ENCODE results near the gene XCR1. TPM values are rescaled to one million over a fixed set of nuclear protein-coding genes. Genes with fewer than 3 reads are reported as not detected.

Gene XCR1
- total RNA-seq, result not detected in 2 replicates

GRCh38 chr3:46027021-46027705, at the start of gene XCR1:
XCR1 (minus strand) TSS chr3:46027483; CDS start chr3:46021947, 5,536 bp downstream.
- no peaks in the 10 kb centered on the region for H4K20me1 ChIP-seq (ENCODE audit: insufficient read depth, low read length)
- H3K4me1 ChIP-seq (ENCODE audit: insufficient read depth, low read length), result no peaks in the 10 kb centered on the region
- no peaks in the 10 kb centered on the region for H3K36me3 ChIP-seq (ENCODE audit: insufficient read depth, low read length)
- TF ChIP-seq CTCF (IDR thresholded peaks at IDR 0.05; ENCODE audit: extremely low read depth, low read depth, low read length), result no peak
- H3K79me2 ChIP-seq (ENCODE audit: insufficient read depth, low read length), result no peaks in the 10 kb centered on the region
- H3K4me2 ChIP-seq (ENCODE audit: insufficient read depth, low read length), result no peak within 1 kb of the TSS
- no peaks in the 10 kb centered on the region for H3K27me3 ChIP-seq (ENCODE audit: insufficient read depth, low read length)
- no peaks in the 10 kb centered on the region for H3K9me3 ChIP-seq (ENCODE audit: low read depth, low read length)
- no peak for DNase-seq (ENCODE audit: insufficient read length, low spot score, missing footprints)
- H3K4me3 ChIP-seq (ENCODE audit: insufficient read depth, low read length), result no peak within 1 kb of the TSS
- H3K27ac ChIP-seq (ENCODE audit: low read depth, low read length), result no peak within 1 kb of the TSS
- H2AFZ ChIP-seq (ENCODE audit: low read length), result no peak within 1 kb of the TSS

GRCh38 chr3:46076606-46077005, 49.3 kb upstream of the XCR1 start:
- TF ChIP-seq CTCF (IDR thresholded peaks at IDR 0.05; ENCODE audit: extremely low read depth, low read depth, low read length), result peak; percentile 51
- peaks cover 7% of the 10 kb centered on the region for H3K4me1 ChIP-seq (ENCODE audit: insufficient read depth, low read length)
- no peaks in the 10 kb centered on the region for H3K79me2 ChIP-seq (ENCODE audit: insufficient read depth, low read length)
- no peak overlapping the region for H2AFZ ChIP-seq (ENCODE audit: low read length)
- H3K9me3 ChIP-seq (ENCODE audit: low read depth, low read length), result no peaks in the 10 kb centered on the region
- DNase-seq (ENCODE audit: insufficient read length, low spot score, missing footprints), result peak; percentile 68
- H3K36me3 ChIP-seq (ENCODE audit: insufficient read depth, low read length), result no peaks in the 10 kb centered on the region
- H3K4me3 ChIP-seq (ENCODE audit: insufficient read depth, low read length), result no peak overlapping the region
- no peak overlapping the region for H3K4me2 ChIP-seq (ENCODE audit: insufficient read depth, low read length)
- no peak overlapping the region for H3K27ac ChIP-seq (ENCODE audit: low read depth, low read length)
- peaks cover 8% of the 10 kb centered on the region for H3K27me3 ChIP-seq (ENCODE audit: insufficient read depth, low read length)
- H4K20me1 ChIP-seq (ENCODE audit: insufficient read depth, low read length), result no peaks in the 10 kb centered on the region

- no peak overlapping the region for H3K4me2 ChIP-seq (ENCODE audit: insufficient read depth, low read length)
- no peak for DNase-seq (ENCODE audit: insufficient read length, low spot score, missing footprints)
- H3K4me1 ChIP-seq (ENCODE audit: insufficient read depth, low read length), result peaks cover 7% of the 10 kb centered on the region
- no peak overlapping the region for H3K4me3 ChIP-seq (ENCODE audit: insufficient read depth, low read length)
- H3K27me3 ChIP-seq (ENCODE audit: insufficient read depth, low read length), result peaks cover 10% of the 10 kb centered on the region
- no peaks in the 10 kb centered on the region for H3K79me2 ChIP-seq (ENCODE audit: insufficient read depth, low read length)
- H3K9me3 ChIP-seq (ENCODE audit: low read depth, low read length), result no peaks in the 10 kb centered on the region
- H2AFZ ChIP-seq (ENCODE audit: low read length), result no peak overlapping the region
- no peak for TF ChIP-seq CTCF (IDR thresholded peaks at IDR 0.05; ENCODE audit: extremely low read depth, low read depth, low read length)
- H3K36me3 ChIP-seq (ENCODE audit: insufficient read depth, low read length), result no peaks in the 10 kb centered on the region
- H3K27ac ChIP-seq (ENCODE audit: low read depth, low read length), result no peak overlapping the region
- H4K20me1 ChIP-seq (ENCODE audit: insufficient read depth, low read length), result no peaks in the 10 kb centered on the region
Measured at GRCh38 chr3:46075816-46076215, 48.5 kb upstream of the XCR1 start.

GRCh38 chr3:46071222-46071858, 44.1 kb upstream of the XCR1 start:
- Histone ChIP-seq H3K4me2 (ENCODE audit: insufficient read depth, low read length) (no peak overlapping the region), H3K4me3 (ENCODE audit: insufficient read depth, low read length) (no peak overlapping the region), H4K20me1 (ENCODE audit: insufficient read depth, low read length) (no peaks in the 10 kb centered on the region), H3K9me3 (ENCODE audit: low read depth, low read length) (no peaks in the 10 kb centered on the region), H3K79me2 (ENCODE audit: insufficient read depth, low read length) (no peaks in the 10 kb centered on the region), H3K27ac (ENCODE audit: low read depth, low read length) (no peak overlapping the region), H3K4me1 (ENCODE audit: insufficient read depth, low read length) (no peaks in the 10 kb centered on the region), H2AFZ (ENCODE audit: low read length) (no peak overlapping the region), H3K36me3 (ENCODE audit: insufficient read depth, low read length) (no peaks in the 10 kb centered on the region), H3K27me3 (ENCODE audit: insufficient read depth, low read length) (peaks cover 45% of the 10 kb centered on the region)
- no peak for DNase-seq (ENCODE audit: insufficient read length, low spot score, missing footprints)
- TF ChIP-seq CTCF (IDR thresholded peaks at IDR 0.05; ENCODE audit: extremely low read depth, low read depth, low read length), result no peak
